ENCODE data around the gene ADORA2B.
"Not testable (repeated sequence)": the region's sequence is repeated elsewhere in the genome, so short reads cannot be mapped to it uniquely, and the experiment has no call there.

The ADORA2B gene

GRCh38 chr17:15921640-15922039, 23.3 kb upstream of the ADORA2B start:
- DNase-seq: no peak

GRCh38 chr17:15922586-15922985, 22.3 kb upstream of the ADORA2B start:
- no peak for DNase-seq

GRCh38 chr17:15926039-15926740, 18.7 kb upstream of the ADORA2B start:
- DNase-seq: no peak

DNA sequence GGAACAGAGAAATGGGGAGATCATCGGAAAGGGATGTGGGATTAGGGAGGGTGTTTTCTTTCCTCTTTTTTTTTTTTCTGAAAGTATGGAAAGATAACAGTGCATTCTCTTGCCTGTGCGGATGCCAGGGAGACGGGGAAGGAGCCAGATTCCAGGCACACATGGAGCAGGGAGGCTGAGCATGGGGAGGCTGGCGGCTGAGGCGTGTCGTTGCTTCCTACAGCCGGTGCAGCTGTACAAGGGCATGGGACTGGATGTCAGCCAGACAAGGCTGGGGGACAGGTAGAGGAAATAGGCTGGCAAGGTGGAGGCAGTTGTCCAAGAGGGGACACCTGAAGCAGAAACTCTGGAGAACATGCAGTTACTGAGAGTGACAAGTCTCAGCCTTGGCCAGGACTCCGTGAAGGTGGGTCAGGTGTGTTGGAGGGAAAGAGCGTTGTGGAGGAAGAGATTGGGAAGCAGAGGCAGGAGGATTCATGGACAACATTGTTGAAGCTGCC, 16.6 kb upstream of the ADORA2B start:
- no peak for DNase-seq

DNA sequence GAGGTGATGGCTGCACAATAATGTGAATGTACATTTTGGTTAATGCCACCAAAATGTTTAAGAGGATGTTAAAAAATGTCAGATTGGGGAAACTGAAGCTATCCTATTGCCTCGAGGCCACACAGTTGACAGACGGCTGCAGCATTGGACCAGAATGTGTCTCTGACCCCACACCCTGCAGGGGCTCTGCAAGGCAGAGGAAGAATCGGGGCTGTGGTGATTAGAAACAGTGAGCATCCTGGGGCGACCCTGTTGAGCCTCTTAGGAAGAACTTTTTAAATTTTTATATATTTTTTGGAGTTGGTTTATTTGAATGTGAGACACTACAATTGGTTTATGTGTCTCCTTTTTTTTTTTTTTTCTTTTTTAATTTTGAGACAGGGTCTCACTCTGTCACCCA, 15.0 kb upstream of the ADORA2B start:
- no peak for DNase-seq

DNA sequence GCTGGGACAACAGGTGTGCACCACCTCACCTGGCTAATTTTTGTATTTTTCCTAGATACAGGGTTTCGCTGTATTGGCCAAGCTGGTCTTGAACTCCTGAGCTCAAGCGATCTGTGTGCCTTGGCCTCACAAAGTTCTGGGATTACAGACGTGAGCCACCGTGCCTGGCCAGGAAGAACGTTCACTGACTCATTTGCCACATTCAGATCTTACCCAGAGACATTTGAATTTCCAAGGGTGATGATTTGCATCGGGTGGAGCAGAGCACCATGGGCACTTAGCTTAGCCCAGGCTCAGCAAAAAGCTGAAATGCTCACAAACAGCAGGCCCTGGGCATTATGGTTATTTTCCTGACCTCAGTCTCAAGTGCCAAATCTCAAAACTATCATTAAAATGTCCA, 14.5 kb upstream of the ADORA2B start:
- no peak for DNase-seq

GRCh38 chr17:15931394-15931793, 13.5 kb upstream of the ADORA2B start:
- no peak for DNase-seq

- no peak for DNase-seq
These were observed 10.1 kb upstream of the ADORA2B start for GRCh38 chr17:15934866-15935265.

GRCh38 chr17:15935891-15936290, 9.0 kb upstream of the ADORA2B start:
- no peak for DNase-seq

DNA sequence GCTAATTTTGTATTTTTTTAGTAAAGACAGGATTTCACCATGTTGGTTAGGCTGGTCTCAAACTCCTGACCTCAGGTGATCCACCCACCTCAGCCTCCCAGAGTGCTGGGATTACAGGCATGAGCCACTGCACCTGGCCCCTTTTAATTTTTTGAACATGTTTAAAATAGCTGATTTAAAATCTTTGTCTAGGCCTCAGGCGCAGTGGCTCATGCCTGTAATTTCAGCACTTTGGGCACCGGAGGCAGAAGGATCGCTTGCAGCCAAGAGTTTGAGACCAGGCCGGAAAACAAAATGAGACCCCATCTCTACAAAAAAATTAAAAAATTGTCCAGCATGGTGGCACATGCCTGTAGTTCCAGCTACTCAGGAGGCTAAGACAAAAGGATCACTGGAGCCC, 8.4 kb upstream of the ADORA2B start:
- not testable (repeated sequence) for DNase-seq

DNA sequence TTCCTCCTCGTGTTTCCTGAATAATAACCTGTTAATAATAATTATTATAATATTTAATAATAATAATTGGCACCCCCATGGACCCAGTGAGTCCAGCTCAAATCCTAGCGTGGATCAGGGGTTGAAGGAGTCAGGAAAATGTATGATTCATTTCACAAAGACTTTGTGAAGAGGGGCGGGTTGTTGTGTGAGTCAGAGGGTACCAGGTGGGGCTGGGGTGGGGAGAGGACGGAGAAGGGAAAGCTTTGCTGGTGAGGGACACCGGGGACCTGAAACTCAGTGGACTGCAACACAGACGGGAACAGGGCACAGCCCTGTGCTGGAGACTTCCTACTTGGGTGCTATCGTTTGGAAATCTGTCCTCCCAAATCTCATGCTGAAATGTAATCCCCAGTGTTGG, 3.1 kb upstream of the ADORA2B start:
- DNase-seq: no peak

- no peak for DNase-seq
These were observed 2.6 kb upstream of the ADORA2B start for GRCh38 chr17:15942207-15942833.

DNA sequence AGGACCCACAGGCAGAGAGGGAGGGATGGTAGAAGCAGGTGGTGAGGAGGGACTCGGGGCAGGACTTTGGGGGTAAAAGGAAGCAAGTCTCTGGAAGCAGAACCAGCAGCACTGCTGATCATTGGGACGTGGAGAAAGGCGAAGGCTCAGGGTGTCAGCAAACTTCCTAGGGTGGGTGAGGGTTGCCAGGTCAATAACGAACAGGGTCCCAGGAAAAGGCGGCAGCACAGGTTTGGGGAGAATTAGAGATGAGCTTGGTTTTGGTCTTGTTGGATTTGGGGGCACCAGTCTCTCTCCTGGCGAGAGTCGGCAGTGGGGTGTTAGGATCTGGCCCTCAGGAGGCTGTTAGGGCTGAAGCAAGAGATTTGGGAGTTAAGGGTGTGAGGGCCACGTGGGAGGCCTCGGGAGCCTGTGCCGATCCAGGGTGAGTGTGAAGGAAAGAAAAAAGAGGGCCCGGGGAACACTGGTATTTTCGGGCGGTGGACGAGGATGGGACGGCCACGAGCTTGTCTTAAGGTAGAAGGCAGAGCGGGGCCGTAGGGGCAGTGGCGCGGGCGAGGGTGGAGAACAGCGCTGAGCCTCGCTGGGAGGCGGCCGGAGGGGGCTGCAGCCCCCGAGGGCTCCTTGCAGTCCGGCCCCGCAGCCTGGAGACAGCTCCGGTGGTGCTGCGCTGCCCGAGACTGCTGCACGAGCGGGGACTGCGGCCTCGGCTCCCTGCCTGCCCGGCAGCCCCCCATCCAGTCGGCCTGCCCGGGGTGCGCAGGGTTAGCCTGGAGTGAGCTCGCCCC, 765 bp upstream of the ADORA2B start:
- DNase-seq: no peak

GRCh38 chr17:15945527-15946191, 729 bp downstream of the ADORA2B start:
- peak; percentile 68 for DNase-seq

- no peak for DNase-seq
These were observed 1.7 kb downstream of the ADORA2B start for GRCh38 chr17:15946611-15947120.

- no peak for DNase-seq
These were observed 2.3 kb downstream of the ADORA2B start for GRCh38 chr17:15947271-15947670.

- DNase-seq: no peak
These were observed 3.2 kb downstream of the ADORA2B start for GRCh38 chr17:15947976-15948752.

DNA sequence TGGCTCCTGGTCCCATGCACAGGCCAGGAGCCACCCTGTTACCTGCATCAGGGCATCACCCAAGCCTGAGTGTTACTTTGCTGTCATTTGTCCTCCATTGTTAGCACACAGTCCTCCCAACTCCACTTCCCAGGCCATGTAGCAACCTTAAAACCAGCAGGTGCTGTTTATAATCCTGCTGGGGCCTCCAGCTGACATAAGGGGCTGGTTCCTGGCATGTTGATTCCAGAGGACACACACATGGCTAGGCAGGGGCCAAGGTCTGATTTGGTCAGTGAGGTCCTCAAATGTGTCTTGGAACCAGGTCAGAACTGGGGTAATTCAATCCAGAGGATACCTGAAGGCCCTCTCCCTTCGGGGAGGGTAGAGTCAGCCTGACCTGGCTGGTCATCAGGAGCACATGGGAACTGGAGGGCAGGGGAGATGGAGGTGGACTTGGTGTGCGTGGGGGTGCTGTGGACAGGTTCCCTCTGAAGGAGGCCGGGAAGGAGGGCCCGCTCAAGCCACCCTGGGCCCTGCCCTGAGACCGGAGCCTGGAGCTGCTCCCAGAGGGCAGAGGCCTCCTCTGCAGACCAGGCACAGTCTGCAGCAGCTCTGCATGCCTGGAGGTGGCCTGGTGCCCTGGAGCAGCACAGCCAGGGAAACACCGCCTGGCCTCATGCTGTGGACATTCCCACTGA, 6.6 kb downstream of the ADORA2B start:
- DNase-seq: no peak

DNA sequence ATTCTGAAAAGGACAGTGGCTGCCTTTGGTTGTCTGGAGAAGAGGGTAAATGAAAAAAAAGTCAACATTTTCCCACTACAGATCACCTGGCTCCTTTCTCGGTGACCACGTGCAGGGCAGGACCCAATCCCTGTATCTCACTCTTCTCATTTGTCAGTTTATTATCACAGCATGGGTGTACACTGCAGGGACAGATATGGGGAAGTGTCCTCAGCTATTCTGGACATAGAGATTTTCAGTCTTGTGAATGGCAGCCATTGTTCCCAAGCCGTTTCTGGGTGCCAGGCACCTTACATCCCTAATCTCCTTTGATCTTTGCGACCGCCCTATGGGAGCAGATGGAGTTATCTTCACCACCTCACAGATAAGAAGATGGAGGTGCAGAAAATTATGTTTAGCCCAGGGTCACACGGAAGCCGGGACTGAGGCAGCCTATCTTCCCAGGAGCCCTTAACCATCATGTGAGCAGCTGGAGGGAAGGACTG, 7.2 kb downstream of the ADORA2B start:
- no peak for DNase-seq

DNA sequence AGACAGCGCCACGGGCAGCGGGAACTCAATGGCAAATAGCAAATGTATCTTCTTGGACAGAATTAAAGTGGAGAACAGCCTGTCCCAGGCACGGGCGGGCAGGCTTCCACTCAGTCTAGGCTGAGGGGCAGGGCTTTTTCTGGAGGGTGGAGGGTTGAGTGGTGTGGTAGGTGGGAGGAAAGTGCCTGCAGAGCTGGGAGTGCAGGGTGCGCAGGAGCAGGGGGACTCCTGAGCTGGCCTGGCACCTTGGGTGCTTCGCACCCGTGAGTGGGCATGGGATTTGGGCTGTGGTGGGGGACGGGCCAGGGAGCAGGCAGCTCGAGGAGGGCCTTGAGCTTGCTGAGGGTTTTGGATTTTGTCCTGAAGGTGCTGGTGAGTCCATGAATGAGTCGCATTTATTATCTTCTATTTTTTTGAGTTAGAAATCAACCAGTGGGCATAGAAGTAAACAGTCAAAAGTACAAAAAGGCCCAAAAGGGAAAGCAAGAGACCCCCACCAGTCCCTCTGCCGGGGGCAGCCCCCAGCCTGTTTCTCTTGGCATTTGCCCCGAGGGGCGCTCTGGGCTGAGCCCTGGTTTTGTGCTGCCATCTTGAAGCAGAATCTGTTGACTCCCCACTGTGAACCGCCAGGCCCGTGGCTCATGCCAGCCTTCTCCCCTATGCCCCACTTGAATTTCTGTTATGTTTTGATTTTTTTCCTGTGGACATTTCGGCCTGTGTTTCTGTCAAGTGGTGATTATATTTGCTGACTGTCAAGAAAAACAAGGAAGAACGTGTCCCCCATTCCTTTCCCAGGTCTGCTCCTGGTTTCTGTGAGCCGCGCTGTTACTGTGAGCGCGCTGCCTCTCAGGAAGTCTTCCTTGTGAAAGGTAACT, 8.2 kb downstream of the ADORA2B start:
- no peak for DNase-seq
